Erythroblast (primary cell): ENCODE data around the gene GPATCH4.

ENCODE experiments used
- GATA1 ChIP-seq: IDR thresholded peaks from 2 replicates; pipeline ENCODE4 v1.6.1; 2011; ENCODE audit warnings: low read depth, mild to moderate bottlenecking, control low read depth, low read length, moderate library complexity
- POLR2A ChIP-seq: IDR thresholded peaks from 2 replicates; pipeline ENCODE4 v1.6.1; 2011; ENCODE audit warnings: mild to moderate bottlenecking, low read length

DNA sequence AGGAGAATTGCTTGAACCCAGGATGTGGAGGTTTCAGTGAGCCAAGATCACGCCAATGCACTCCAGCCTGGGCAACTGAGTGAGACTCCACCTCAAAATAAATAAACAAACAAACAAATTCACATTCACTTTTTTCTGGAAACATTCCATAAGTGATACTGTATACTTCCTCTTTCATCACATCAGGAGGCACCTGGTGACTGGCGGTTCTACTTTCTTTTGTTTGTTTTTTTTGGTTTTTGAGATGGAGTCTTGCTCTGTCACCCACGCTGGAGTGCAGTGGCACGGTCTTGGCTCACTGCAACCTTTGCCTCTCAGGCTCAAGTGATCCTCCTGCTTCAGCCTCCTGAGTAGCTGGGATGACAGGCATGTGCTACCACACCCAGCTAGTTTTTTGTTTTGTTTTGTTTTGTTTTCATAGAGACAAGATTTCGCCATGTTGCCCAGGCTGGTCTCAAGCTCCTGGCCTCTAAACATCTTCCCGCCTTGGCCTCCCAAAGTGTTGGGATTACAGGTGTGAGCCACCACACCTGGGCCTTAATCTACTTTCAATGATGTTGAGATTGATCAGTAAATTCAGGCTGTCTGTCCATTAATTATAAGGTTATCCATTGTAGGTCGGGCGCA, 28.7 kb upstream of the GPATCH4 start:
- no peak for TF ChIP-seq POLR2A
- TF ChIP-seq GATA1 = no peak
